ENCODE results near the gene ERCC1. TPM values are rescaled to one million over a fixed set of nuclear protein-coding genes. Genes with fewer than 3 reads are reported as not detected.
A peak's percentile ranks its signal among the peaks of the same experiment; 100 is the strongest.

ERCC1 gene
- total RNA-seq, 1 experiment from 2014 or later, result 62.4 TPM

- Histone ChIP-seq H3K9ac (ENCODE audit: extremely low read depth, insufficient read length, low read length) (no peak overlapping the region), H3K4ac (ENCODE audit: low read depth, low read length) (no peak overlapping the region), H4K8ac (replicated peaks; ENCODE audit: insufficient read length, low read depth, low read length) (no peak overlapping the region), H3K56ac (ENCODE audit: insufficient read length, low read depth, low read length) (no peak overlapping the region), H2BK20ac (ENCODE audit: low read depth, low read length, poor library complexity, severe bottlenecking) (no peak overlapping the region), H3K9me3 (ENCODE audit: control insufficient read depth, low read depth, low read length) (no peaks in the 10 kb centered on the region), H2AK5ac (ENCODE audit: insufficient read length, low read length) (no peak overlapping the region), H3K27me3 (ENCODE audit: insufficient read depth, low read length) (no peaks in the 10 kb centered on the region; the same call in 1 of the 2 replicates), H2BK15ac (ENCODE audit: low read depth, low read length) (no peak overlapping the region), H2AFZ (ENCODE audit: low read length) (no peak overlapping the region), H3K79me1 (ENCODE audit: insufficient read depth, low read depth, low read length, poor library complexity, severe bottlenecking) (no peaks in the 10 kb centered on the region), H4K5ac (ENCODE audit: insufficient read length, low read depth, low read length) (no peak overlapping the region), H3K23me2 (ENCODE audit: insufficient read length, low read depth, low read length, poor library complexity, severe bottlenecking) (peaks cover 19% of the 10 kb centered on the region), H3K4me2 (ENCODE audit: insufficient read depth, insufficient read length, low read length) (no peak overlapping the region), H3K14ac (ENCODE audit: insufficient read depth, low read length) (no peak overlapping the region), H3K4me1 (ENCODE audit: insufficient read depth, low read length) (no peaks in the 10 kb centered on the region), H4K20me1 (ENCODE audit: control insufficient read depth, insufficient read depth, insufficient read length) (no peaks in the 10 kb centered on the region), H3K18ac (ENCODE audit: insufficient read length, low read depth, low read length) (no peak overlapping the region), H3T11ph (ENCODE audit: low read length) (no peak overlapping the region), H2BK120ac (ENCODE audit: low read depth, low read length, poor library complexity, severe bottlenecking) (no peak overlapping the region), H3K27ac (ENCODE audit: insufficient read length, low read depth, low read length) (no peak overlapping the region), H3K23ac (ENCODE audit: insufficient read length, low read depth, low read length) (no peak overlapping the region), H2BK5ac (ENCODE audit: insufficient read length, low read length) (no peak overlapping the region), H4K91ac (ENCODE audit: insufficient read length, low read depth, low read length) (no peak overlapping the region), H3K79me2 (ENCODE audit: insufficient read depth, low read length) (no peaks in the 10 kb centered on the region), H2BK12ac (ENCODE audit: insufficient read length, low read depth, low read length) (no peak overlapping the region)
- Mint-ChIP-seq H3K9me3 (no peaks in the 10 kb centered on the region; a peak in 1 of 5 replicates), H3K4me3 (peak overlapping the region in 1 of 2 experiments; percentile 92; a peak in 3 of 5 replicates), H3K4me1 (peaks cover 33 to 58% of the 10 kb centered on the region in 2 experiments), H3K27ac (no peak overlapping the region), H3K36me3 (ENCODE audit: insufficient read depth in 1 of 3, low read depth in 3 of 3) (peaks cover 0 to 11% (median 0%) of the 10 kb centered on the region in 3 experiments; a peak in 1 of 7 replicates), H3K27me3 (ENCODE audit: low read depth) (peaks cover 8% of the 10 kb centered on the region)
- no peak for TF ChIP-seq CTCF (conservative IDR thresholded peaks at IDR 0.05)
- no CpG with 5 or more reads among the region's 16 CpGs for WGBS (ENCODE audit: extremely low coverage, insufficient read length, low lambda C conversion rate)
- DNase-seq, result no peak
Observed at GRCh38 chr19:45471111-45471930, 47.6 kb upstream of the ERCC1 start.

All from H9 (cell line).